Measurements from ENCODE around the gene PSEN2.
"Not testable (repeated sequence)": the region's sequence is repeated elsewhere in the genome, so short reads cannot be mapped to it uniquely, and the experiment has no call there.

DNA sequence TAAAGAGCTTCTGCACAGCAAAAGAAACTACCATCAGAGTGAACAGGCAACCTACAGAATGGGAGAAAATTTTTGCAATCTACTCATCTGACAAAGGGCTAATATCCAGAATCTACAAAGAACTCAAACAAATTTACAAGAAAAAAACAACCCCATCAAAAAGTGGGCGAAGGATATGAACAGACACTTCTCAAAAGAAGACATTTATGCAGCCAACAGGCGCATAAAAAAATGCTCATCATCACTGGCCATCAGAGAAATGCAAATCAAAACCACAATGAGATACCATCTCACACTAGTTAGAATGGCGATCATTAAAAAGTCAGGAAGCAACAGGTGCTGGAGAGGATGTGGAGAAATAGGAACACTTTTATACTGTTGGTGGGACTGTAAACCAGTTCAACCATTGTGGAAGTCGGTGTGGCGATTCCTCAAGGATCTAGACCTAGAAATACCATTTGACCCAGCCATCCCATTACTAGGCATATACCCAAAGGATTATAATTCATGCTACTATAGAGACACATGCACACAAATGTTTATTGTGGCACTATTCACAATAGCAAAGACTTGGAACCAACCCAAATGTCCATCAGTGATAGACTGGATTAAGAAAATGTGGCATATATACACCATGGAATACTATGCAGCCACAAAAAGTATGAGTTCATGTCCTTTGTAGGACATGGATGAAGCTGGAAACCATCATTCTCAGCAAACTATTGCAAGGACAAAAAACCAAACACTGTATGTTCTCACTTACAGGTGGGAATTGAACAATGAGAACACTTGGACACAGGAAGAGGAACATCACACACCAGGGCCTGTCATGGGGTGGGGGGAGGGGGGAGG is 59.1 kb downstream of the PSEN2 start:
- TF ChIP-seq EZH2 (IDR thresholded peaks at IDR 0.05; ENCODE audit: borderline replicate concordance, low read depth, low read length, poor library complexity, severe bottlenecking); CTCF (conservative IDR thresholded peaks at IDR 0.05; ENCODE audit: low read depth, low read length): not testable (repeated sequence)

All from A673 (cell line).